Measurements from ENCODE around the gene F3. TPM values are rescaled to one million over a fixed set of nuclear protein-coding genes. Genes with fewer than 3 reads are reported as not detected.

The F3 gene
- total RNA-seq = 1.3 and 28.9 TPM in 2 replicates

DNA sequence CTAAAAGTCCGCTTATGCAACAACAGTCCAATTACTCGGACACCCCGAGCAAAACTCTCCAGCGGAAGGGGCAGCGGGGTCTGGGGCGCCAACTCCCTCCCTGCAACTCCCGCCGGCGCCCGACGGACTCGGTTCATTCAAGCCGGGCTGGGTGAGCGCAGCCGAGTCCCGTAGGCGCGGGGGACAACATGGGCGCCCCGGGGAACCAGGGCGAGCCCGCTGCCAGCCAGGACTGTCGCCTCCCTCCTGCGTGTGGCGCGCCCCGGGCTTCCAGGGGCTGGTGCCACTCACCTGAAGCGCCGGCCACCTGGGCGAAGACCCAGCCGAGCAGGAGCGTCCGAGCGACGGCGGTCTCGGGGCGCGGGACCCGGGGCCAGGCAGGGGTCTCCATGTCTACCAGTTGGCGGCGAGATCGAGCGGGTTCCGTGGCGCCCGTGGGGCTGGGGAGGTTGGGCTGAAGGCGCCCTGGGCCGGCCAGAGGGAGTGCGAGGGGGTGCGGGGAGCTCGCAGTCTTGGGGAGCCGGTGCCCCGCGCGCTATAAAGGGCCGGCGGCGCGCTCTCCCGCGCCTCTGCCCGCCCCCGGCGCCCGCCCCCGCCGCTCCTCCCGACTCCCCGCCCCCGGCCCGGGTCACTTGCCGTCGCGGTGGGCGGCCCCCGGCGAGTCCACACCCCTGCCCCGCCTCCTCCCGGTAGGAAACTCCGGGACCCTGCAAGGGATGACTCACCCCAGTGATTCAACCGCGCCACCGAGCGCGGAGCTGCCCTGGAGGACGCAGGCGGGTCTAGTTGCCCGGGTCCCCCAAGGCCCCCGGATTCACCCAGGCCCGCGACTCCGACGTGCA lies at the start of gene F3:
F3 (minus strand) TSS at position 514 of the 842 bp plus-strand sequence; CDS start at position 391, 123 bp downstream.

Other genes with a start within 250 kb of the F3 start
- gene ABCD3, start 123.4 kb downstream of the F3 start, total RNA-seq = 26.8 and 40.9 TPM in 2 replicates